HG03175 (cell line): ENCODE measurements around the gene ATP6V1G1.

Experiments
- ATAC-seq: cut with Tn5 transposase; IDR thresholded peaks from one replicate; pipeline ENCODE4 v1.9.1; 2021; ENCODE audit warnings: mild to moderate bottlenecking, moderate library complexity; ENCODE audit not compliant: unreplicated experiment

Gene ATP6V1G1

DNA sequence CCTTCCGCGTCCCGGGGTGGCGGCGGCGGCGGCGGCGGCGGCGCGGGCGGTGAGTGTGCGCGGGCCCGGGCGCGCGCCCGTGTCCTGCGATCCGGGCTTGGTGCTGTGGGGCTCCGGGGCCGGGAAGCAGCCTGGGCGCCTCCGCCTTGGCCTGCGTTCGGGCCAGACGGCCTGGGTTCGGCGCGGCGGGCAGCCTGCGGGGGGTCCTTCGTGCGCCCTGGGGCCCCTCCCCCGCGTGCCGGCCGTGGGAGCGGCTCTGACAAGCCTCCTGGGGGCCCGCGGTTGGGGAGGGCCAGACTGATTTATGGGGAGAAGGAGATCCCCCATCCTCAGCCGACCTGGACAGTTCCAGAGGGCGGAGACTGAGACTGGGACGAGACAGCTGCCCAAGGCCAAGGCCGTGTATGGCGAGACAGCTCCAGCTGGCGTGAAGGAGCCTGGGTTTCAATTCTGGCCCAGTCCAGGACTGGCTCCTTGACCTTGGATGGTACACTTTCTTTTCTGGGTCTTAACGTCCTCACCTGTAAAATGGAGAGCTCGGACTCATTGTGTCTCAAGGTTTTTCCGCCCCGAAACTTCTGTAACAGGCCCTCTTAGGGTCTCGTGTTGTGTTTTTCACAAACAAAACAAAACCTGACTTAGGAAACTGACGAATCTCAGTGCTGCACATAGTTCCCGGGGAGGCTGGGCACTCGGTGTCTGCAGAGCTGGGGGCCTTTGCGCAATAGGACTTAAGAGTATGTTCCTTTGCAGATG is 24.1 kb downstream of the ATP6V1G1 start:
- ATAC-seq: peak; percentile 47

DNA sequence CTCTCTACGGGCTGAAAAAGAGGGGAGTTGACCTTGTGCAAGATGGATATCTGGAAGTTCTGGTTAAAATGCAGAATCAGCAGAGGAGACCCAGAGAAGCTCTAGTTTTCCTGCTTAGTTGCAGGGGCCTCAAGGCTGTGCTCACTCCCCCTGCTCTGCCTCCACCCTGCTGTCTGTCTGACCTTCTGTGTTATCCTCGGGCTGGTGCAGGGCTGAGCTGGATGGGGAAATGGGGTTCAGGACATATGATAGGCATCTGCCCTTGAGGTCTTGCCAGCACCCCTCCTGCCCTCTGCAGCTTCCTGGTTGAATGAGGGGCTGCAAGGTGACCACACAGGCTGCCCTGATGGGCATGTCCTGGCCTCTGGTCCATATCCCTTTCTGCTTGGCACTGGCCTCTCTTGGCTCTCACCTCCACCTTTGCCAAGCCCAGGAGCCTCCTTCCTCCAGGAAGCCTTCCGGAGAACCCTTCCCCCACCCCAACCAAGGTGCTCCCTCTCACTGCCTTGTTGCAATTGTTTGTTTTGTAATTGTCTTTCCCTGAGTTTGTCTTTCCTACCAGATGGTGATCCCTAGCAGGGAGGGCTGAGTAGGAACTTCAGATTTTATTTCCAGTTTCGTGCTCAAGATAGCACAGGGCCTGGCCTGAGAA is 24.8 kb downstream of the ATP6V1G1 start:
- ATAC-seq: no peak

DNA sequence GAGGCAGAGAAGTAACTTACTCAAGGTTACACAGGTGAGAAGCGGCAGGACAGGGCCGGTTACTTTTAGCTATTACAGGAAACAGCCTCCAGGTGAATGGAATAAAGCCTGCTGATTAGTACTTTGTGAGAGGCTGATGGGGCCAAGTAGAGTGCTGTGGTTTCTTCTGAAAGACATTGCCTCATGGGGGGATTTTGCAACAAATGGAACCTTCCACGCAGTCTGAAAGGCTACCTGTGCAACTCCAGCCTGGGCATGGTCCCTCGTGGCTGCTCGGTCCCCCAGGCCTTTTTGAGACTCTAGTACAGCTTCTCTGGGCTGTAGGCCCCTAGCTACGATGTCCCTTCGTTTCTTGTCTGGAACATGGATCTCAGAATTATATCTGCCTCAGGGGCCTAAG is 25.5 kb downstream of the ATP6V1G1 start:
- no peak for ATAC-seq

DNA sequence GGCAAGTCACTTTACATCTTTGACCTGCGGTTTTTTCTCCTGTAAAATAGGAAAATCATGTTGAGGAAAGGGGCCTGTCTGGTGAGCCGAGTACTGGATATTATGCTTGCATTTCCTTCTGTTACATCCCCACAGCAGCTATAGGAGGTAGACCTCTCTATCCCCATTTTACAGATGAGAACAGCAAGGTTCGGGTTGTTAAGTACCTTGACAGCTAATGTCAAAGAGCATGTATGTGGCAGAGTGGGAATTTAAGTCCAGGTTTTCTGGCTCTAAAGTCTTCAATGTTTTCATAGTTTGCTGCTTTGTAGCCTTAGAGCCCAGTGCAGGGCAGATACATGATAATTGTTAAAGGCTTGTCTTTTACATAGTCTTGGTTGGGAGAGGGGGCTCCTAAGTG is 26.4 kb downstream of the ATP6V1G1 start:
- ATAC-seq: no peak

DNA sequence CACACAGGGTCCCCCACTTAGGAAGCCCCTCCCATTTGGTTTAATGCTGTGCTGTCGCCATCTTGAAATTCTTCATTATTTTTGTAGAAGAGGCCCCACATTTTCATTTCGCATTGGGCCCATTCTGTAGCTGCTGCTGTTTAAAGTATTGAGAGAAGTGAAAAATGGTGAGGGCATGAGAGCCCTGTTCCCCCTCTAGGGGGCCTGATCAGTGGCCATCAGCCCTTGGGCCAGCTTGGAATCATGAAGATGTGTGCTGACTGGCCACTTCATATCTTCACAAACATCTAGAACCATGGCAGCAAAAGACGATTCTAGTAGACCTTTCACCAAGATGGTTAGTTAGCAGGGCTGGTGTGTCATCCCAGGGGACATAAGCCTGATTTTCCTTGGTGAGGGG is 26.8 kb downstream of the ATP6V1G1 start:
- no peak for ATAC-seq

DNA sequence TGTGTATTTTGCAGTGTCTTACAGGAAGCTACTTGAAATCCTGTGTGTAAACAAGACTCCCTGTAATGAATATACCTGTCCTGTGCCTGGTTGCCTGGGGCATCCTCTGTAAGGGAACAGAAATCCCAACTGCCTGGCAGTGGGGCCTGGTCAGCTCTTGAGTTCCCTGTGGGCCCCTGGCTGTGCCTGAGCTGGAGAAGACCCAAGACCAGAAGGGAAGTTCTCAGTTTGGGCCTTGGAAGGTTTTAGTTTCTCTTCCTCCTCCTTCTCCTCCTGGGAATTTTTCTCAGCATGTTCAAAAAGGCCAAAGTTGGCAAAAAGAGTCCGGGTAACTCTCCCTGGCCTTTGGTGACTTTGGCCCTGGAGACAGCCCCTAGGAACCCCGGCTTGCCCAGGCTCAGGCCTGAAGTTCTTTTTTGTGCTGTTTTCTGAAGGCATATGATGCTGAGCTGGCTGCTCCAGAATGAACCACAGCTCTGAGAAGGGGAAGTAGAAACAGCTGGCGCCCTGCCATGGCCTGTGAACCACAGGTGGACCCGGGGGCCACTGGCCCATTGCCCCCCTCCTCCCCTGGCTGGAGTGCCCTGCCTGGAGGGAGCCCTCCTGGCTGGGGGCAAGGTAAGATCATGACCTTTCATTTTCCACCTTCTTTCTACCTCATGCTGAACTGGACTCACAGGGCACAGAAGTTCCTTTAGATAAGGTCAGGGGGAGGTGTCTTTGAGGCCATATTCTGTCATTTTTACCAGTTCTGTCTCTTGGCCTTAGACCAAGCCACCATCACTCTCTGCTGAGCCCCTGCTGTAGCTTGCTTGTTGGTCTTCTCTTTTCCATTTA is 29.3 kb downstream of the ATP6V1G1 start:
- peak; percentile 66 for ATAC-seq

DNA sequence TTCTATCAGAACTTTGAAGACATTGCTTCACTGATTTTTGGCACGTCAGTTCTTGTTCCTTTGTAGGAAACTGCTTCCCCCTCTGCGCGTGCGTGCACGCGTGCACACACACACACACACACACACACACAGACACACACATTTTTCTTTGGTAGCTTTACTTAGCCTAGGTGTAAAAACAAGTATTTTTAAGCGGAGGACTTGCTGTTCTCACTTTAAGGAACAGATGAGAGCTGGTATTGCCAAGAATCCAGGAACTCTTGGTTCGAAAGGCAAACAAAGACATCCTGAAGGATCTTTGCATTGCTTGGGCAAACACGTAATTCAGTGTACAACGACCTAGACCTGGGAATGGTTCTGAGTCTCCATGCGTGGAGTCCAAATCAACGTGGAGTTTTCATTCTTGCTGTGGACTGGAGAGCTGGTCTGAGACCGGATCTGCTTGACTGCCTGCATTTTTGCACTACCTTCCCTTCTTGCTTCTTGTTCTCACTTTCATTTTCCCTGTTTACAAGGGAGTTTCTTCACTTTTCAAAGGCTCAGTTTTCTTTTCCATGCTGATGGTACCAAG is 31.7 kb downstream of the ATP6V1G1 start:
- ATAC-seq: peak; percentile 41

DNA sequence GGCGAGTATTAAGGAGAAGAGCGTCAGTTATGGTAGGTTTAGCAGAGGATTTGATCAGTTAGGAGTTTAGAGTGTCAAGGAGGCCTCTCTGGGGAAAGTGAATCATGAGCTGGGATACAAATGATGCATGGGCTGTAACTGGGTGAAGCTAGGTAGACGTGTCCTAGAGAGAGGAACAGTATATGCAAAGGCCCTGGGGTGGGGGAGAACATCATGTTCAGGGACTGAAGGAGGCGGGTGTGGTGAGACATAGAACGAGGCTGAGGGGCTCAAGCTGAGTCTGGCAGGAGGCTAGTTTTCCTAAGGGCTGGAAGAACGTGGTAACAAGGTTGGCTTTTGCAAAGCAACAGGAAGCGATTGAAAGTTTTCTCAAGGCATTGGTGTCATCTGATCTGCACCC is 34.0 kb downstream of the ATP6V1G1 start:
- ATAC-seq: no peak

DNA sequence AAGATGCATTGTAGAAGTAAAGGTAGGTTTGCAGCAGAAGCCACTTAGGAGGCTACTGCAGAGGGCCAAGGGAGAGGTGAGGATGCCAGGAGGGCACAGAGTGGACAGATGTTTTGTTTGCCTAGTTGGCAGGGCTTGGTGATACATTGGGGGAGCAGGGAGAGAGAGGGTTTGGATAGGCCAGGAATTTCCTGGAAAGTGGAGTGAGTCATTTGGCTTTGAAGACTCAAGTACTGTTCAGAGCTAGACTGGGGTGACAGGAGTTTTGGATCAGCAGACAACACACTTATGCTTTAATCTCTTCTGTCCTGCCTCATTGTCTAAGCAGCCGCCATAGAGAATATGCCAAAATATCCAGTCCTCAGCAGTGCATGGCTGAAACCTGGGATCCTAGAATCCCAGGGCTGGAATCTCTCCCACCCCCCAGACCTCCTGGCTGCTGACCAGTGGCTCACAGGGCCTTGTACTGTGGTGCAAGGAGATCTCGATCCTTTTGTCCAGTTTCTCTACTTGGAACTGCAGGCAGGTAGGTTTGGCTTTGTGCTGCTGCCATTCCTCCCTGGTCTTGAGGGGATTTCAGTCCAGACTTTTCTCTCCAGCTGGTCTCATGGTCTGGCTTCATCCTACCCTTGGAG is 34.5 kb downstream of the ATP6V1G1 start:
- no peak for ATAC-seq

DNA sequence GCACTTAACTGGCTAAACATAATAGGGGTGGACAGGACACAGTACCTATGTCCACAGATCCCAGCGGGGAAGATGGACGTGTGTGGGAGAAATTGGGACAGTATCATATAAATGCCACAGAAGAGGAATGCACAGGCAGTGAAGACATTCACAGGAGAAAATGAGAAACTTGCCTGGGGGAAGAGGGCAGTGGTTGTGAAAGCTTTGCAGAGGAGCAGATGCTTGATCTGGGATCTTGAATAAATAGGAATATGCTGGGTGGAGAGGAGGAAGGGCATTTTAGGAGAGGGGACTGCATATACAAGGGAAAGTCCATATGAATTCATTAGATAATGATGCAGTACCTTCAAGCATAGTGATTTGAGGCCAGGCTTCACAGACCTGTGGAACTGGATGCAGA is 37.1 kb downstream of the ATP6V1G1 start:
- no peak for ATAC-seq

DNA sequence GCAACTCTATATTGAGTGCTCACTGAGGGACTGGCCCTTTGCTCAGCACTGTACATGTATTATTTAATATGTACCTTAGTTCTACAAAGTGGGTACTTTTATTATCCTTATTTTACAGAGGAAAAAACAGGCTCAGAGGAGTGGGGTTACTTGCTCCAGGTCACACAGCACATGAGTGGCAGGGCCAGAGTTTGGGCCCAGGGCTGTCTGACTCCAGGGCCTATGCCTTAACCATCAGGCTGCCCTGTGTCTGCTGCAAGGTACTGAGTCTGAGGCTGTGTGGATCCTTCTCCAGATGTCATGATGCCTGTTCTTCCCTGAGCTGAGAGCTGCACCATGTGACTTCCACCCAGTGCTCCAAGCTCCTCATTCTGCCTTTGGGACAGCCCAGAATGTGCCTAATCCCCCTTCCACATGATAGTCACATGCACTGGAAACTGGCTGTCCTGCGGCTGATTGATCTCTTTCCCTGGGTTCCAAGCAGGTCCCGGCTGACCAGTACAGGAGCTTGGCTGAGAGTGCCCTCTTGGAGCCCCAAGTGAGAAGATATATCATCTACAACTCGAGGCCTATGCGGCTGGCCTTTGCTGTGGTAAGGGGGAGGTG is 38.9 kb downstream of the ATP6V1G1 start:
- ATAC-seq: no peak

DNA sequence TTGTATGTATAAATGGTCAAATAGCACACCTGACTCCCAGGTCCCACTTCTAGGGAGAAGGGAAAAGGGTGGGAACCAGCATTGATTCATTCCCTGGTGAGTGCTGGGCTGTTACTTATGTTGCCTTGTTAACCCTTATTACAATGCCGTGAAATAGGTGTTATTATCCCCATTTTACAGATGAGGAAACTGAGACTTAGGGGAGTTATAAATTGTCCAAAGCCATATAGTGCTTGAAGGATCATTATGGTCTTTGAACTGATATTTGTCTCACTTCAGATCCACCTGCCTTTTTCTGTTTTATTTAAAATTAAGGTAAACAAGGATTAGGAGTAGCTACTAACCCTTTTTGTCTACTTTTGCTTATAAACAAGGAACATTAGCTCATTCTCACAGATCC is 40.0 kb downstream of the ATP6V1G1 start:
- no peak for ATAC-seq

DNA sequence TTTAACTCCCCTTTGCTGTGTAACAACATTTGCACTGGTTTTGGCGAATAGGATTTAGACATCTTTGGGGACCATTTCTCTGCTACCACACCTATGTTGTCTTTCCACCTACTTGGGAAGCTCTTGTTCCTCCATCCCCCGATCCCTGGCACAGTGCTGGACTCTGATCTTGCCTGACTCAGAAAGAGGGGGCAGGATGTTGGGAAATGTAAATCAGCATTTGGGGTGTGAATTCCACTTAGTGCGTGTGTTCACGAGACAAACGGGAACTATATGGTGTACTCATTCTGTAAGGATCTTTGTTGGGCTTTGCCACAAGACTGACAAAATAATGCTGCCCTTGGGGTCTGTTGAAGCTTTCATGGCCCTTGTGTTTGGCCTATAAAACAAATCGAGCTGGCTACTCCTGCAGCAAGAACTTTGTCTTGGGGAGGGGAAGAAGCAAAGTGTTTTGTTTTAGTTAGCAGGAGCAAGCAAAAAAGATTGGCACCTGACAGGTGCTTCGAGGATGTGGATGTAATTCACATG is 42.1 kb downstream of the ATP6V1G1 start:
- ATAC-seq: no peak

DNA sequence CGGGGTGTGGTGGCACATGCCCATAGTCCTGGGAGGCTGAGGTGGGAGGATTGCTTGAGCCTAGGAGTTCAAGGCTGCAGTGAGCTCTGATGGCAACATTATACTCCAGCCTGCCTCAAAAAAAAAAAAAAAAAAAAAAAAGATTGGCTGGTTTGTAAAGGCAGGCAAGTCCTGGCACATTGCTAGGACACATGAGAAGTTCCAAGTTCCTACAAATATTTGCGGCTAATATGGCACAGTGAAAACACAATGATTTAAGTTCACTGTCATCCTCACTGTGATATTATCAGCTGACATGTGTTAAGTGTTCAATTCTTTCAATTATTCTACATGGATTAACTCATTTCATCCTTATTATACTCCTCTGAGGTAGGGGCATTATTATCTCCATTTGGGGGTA is 43.6 kb downstream of the ATP6V1G1 start:
- ATAC-seq: no peak

DNA sequence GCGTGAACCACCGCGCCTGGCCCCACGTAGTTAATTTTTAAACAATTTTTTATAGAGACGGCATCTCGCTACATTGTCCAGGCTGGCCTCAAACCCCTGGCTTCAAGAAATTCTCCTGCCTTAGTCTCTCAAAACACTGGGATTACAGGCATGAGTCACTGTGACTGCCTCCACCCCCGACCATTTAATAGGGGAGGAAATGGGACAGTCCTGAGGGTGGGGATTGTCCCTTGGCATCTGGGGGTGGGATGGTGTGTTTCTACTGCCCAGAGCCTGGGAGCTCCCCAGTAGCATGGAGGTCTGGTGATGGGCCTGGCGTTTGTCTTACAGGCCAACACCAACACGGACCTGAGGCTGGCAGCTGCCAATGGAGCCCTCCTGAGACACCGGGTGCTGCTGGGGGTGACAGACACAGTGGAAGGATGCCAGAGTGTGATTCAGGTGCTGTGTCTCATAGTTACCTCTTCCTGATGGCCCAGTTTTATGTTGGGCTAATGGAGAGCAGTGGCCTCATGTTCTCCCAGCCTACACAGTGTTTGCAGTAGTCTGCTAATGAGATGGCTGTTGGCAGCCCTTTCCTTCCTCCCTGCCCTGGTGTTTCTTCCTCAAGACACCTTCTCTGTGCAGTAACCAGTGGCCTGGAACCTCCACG is 46.0 kb downstream of the ATP6V1G1 start:
- no peak for ATAC-seq

DNA sequence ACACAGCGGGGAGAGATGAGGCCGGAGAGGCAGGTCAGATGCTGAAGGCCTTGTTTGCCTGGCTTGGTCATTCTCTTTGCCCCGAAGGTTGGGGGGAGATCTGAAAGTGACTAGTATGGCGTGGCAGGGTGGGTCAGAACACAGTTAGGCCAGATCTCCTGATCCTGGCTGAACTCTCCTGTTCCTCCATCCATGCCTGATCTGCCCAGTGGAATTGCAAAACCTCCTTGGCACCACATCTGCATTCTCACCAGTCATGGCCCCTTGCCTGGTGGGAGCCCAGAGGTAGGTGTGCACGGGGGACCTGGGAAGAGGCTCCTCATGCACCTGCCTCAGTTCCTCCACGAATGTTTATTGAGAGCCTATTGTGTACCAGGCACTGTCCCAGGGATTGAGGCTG is 46.8 kb downstream of the ATP6V1G1 start:
- ATAC-seq: no peak

DNA sequence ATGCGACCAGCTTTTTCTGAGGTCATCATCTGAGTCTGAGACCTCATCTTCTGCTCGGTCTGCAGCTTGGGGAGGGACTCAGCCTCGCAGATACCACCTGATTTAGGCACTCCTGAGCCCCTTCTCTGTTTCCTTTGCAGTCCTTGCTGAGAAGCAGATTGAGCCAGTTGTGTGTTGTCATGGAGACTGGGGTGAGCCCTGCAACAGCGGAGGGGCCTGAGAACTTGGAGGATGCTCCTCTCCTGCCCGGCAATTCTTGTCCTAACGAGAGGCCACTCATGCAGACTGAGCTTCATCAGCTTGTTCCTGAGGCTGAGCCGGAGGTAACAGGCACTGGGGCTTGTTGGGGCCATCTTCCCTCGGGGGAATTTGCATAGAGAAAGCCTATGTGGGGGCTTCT is 50.8 kb downstream of the ATP6V1G1 start:
- no peak for ATAC-seq

DNA sequence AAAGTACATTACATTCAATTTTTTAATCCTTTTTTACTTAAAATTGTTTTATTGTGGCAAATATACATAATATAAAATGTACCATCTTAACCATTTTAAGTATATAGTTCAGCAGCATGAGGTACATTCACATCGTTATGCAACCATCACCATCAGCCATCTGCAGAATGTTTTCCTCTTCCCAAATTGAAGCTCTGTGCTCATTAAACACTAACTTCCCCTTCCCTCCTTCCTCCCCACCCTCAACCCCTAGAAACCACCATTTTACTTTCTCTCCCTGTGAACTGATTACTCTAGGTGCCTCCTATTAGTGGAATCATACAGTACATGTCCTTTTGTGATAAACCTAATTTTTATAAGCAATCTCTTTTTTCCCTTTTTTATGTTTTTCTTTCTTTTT is 54.4 kb downstream of the ATP6V1G1 start:
- ATAC-seq: no peak

DNA sequence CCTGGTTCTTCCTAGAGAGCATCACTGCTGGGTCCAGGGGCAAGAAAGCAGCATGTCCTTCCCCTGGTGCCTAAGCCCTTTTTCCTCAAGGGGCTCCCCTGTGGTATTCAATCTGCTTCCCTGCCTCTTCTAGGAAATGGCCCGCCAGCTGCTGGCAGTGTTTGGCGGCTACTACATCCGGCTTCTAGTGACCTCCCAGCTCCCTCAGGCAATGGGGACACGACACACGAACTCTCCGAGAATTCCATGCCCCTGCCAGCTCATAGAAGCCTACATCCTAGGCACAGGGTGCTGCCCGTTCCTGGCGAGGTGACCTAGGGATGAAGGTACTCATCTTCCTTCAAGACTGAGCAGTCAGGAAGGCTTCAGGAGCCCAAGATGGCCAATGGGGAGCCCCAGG is 55.4 kb downstream of the ATP6V1G1 start:
- no peak for ATAC-seq

DNA sequence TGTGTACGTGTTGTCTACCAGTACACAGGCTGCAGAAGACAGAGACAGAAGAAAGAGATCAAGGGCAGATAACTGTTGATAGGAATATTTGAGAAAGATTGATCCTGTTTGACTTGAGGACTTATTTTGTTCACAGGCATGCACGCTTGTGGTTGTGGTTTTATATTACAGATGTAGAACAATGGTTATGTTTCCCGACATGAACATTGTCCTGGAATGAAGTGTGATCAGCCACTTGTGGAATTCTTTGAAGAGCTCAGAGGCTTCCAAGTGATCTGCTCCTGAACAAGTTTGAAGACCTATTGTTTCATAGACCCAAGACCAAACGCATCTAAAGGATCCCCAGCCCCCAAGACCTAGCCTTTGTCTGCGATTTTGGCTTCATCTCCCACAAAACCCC is 56.3 kb downstream of the ATP6V1G1 start:
- ATAC-seq: no peak
